ENCODE data around the gene OR2T4. TPM values are rescaled to one million over a fixed set of nuclear protein-coding genes. Genes with fewer than 3 reads are reported as not detected.

The OR2T4 gene, protein sequence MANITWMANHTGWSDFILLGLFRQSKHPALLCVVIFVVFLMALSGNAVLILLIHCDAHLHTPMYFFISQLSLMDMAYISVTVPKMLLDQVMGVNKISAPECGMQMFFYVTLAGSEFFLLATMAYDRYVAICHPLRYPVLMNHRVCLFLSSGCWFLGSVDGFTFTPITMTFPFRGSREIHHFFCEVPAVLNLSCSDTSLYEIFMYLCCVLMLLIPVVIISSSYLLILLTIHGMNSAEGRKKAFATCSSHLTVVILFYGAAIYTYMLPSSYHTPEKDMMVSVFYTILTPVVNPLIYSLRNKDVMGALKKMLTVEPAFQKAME
- total RNA-seq (2014; rRNA removed; shearing (Covaris generic)): not detected in 2 replicates
- not detected in 2 replicates for total RNA-seq (2022)
- Bru-seq, nascent RNA: not detected
- BruChase-seq, experiment 1, labeled RNA remaining after a 6-hour chase: not detected
- BruChase-seq, experiment 2, labeled RNA remaining after a 2-hour chase: not detected
- long read RNA-seq: 0 reads

DNA sequence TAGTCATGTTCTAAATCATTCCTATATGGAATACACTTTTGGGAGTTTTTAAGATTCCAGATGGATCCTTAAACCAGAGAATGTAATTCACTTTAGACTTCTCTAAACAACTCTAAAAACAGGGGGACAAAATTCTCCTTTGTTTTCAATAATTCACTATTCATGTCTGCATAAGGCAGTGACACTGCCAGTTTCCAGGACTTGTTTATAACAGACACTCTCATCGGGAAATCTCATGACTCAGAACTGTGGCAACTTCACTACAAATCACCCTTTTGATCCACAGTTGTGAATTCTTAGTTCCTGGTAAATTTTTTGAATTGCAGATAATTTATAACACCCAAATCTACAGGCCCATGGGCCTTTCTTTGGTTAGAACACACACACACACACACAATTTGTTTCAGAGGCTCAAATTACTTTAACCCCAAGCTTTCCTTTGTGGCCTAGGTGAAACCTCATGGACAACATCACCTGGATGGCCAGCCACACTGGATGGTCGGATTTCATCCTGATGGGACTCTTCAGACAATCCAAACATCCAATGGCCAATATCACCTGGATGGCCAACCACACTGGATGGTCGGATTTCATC lies at the start of gene OR2T4:
Gene OR2T4, plus strand, starts transcription at position 545 of the 595 bp plus-strand sequence. Its CDS starts 0 bp downstream, at position 545.
- Histone ChIP-seq H4K20me1 (ENCODE audit: insufficient read depth, low read length) (no peaks in the 10 kb centered on the region), H3K36me3 (ENCODE audit: insufficient read depth, low read length) (no peaks in the 10 kb centered on the region), H3K4me2 (ENCODE audit: low read length) (no peak within 1 kb of the TSS), H2AFZ (ENCODE audit: low read length) (no peak within 1 kb of the TSS), H3K79me2 (ENCODE audit: insufficient read depth, low read depth, low read length) (no peaks in the 10 kb centered on the region), H3K4me3 (ENCODE audit: low read depth, low read length, poor library complexity, severe bottlenecking) (no peak within 1 kb of the TSS), H3K4me1 (ENCODE audit: insufficient read depth, low read length, poor library complexity, severe bottlenecking) (no peaks in the 10 kb centered on the region), H3K9me3 (ENCODE audit: low read length) (no peaks in the 10 kb centered on the region), H3K9me2 (ENCODE audit: insufficient read depth, low read length) (no peaks in the 10 kb centered on the region), H3K27ac (ENCODE audit: low read depth, low read length, poor library complexity, severe bottlenecking) (no peak within 1 kb of the TSS)
- TF ChIP-seq EZH2phosphoT487 (IDR thresholded peaks at IDR 0.05; ENCODE audit: borderline replicate concordance, low read depth, low read length) (no peak), CTCF (conservative IDR thresholded peaks at IDR 0.05; ENCODE audit: low read length) (no peak)
- POLR2A ChIA-PET: no interaction called here
- intact Hi-C loops (cut with micrococcal nuclease; ENCODE audit: unreplicated experiment): no loop called here
- DNase-seq (ENCODE audit: low spot score): no peak
- CTCF ChIA-PET (ENCODE audit: unreplicated experiment): no interaction called here
- no TSS peak for BruUV-seq (replicated peaks)

DNA sequence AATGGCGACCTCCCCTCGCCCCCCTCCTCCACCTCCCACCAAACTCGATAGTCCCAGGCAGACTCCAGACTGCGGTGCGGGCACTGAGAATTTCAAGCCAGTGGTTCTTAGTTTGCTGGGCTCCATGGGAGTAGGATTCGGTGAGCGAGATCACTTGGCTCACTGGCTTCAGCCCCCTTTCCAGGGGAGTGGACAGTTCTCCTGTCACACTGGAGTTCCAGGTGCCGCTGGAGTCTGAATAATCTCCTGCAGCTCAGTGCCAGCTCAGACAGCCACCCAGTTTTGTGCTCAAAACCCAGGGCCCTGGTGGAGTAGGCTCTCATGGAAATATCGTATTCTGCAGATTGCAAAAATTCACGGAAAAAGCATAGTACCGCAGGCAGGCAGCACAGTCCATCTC lies 44.7 kb upstream of the OR2T4 start:
- POLR2A ChIA-PET: no interaction called here
- Histone ChIP-seq H3K4me2 (ENCODE audit: low read length) (no peak overlapping the region), H3K9me2 (ENCODE audit: insufficient read depth, low read length) (no peaks in the 10 kb centered on the region), H3K36me3 (ENCODE audit: insufficient read depth, low read length) (no peaks in the 10 kb centered on the region), H3K4me3 (ENCODE audit: low read depth, low read length, poor library complexity, severe bottlenecking) (no peak overlapping the region), H2AFZ (ENCODE audit: low read length) (no peak overlapping the region), H3K9me3 (ENCODE audit: low read length) (no peaks in the 10 kb centered on the region), H4K20me1 (ENCODE audit: insufficient read depth, low read length) (no peaks in the 10 kb centered on the region), H3K79me2 (ENCODE audit: insufficient read depth, low read depth, low read length) (no peaks in the 10 kb centered on the region), H3K27ac (ENCODE audit: low read depth, low read length, poor library complexity, severe bottlenecking) (no peak overlapping the region), H3K4me1 (ENCODE audit: insufficient read depth, low read length, poor library complexity, severe bottlenecking) (no peaks in the 10 kb centered on the region)
- intact Hi-C loops (cut with micrococcal nuclease; ENCODE audit: unreplicated experiment): no loop called here
- no TSS peak for BruUV-seq (replicated peaks)
- CTCF ChIA-PET (ENCODE audit: unreplicated experiment): no interaction called here
- no peak for TF ChIP-seq CTCF (conservative IDR thresholded peaks at IDR 0.05; ENCODE audit: low read length)
- no peak for TF ChIP-seq EZH2phosphoT487 (IDR thresholded peaks at IDR 0.05; ENCODE audit: borderline replicate concordance, low read depth, low read length)
- no peak for DNase-seq (ENCODE audit: low spot score)

- TF ChIP-seq EZH2phosphoT487 (IDR thresholded peaks at IDR 0.05; ENCODE audit: borderline replicate concordance, low read depth, low read length) (no peak), CTCF (conservative IDR thresholded peaks at IDR 0.05; ENCODE audit: low read length) (no peak)
- no TSS peak for BruUV-seq (replicated peaks)
- no peak for DNase-seq (ENCODE audit: low spot score)
These were observed 37.0 kb upstream of the OR2T4 start, which contains the start of gene OR2M7 for GRCh38 chr1:248324468-248324867. Gene OR2M7 (minus strand): TSS chr1:248324568. CDS start chr1:248324568, 0 bp downstream.

More at GRCh38 chr1:248324468-248324867, 37.0 kb upstream of the OR2T4 start, which contains the start of gene OR2M7:
- Histone ChIP-seq H3K27ac (ENCODE audit: low read depth, low read length, poor library complexity, severe bottlenecking) (no peak within 1 kb of the TSS), H3K79me2 (ENCODE audit: insufficient read depth, low read depth, low read length) (no peaks in the 10 kb centered on the region), H3K36me3 (ENCODE audit: insufficient read depth, low read length) (no peaks in the 10 kb centered on the region), H2AFZ (ENCODE audit: low read length) (no peak within 1 kb of the TSS), H4K20me1 (ENCODE audit: insufficient read depth, low read length) (no peaks in the 10 kb centered on the region), H3K4me3 (ENCODE audit: low read depth, low read length, poor library complexity, severe bottlenecking) (no peak within 1 kb of the TSS), H3K9me2 (ENCODE audit: insufficient read depth, low read length) (no peaks in the 10 kb centered on the region), H3K4me2 (ENCODE audit: low read length) (no peak within 1 kb of the TSS), H3K4me1 (ENCODE audit: insufficient read depth, low read length, poor library complexity, severe bottlenecking) (no peaks in the 10 kb centered on the region), H3K9me3 (ENCODE audit: low read length) (no peaks in the 10 kb centered on the region)
- intact Hi-C loops (cut with micrococcal nuclease; ENCODE audit: unreplicated experiment): no loop called here
- ChIA-PET POLR2A (no interaction called here), CTCF (ENCODE audit: unreplicated experiment) (no interaction called here)

All from OCI-LY7 (cell line).